ENCODE results near the gene IL18RAP.

Gene IL18RAP

DNA sequence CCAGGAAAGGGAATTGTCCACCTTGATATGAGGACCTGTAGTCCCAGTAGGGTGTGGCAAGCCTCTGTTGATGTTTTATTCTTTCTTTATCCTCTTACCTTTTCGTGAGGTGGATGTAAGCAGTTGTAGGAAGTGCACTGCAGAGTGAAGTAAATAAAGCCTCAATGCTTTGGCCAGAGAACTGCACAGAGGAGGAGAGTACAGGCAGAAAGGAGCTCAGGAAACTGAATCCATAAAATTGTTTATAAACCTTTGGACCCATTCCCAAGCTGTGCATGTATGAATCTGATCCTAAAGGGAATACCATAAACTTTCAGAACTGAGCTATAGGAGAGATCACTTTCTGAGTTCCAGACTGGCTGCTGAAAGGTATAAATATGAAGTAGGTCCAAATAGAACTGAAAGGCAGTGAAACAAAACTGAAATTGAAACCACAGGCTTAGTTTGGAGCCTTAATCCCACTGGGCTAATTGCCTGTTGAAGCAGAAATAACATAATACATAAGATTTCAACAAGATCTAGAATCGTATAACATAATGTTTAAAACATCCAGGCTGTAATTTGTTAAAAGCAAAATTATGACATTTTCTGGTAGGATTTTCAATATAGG lies 32.2 kb downstream of the IL18RAP start:
- DNase-seq (ENCODE audit: low read depth, low spot score): no peak

DNA sequence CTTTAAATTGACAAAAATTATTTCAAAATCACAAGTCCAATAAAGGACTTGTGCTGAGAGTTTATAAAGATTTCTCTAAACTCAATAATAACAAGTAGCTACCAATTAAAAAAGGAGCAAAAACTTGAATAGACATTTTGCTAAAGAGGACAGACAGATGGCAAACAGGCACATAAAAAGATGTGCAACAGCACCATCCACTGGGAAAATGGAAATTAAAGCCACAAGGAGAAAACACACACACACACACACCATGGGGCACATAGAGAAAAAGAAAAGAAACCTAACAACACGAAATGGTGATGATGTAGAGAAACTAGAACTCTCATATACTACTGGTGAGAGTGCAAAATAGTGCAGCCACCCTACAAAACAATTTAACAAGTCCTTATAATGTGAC lies 37.5 kb downstream of the IL18RAP start:
- DNase-seq (ENCODE audit: low read depth, low spot score): no peak

- no peak for DNase-seq (ENCODE audit: low read depth, low spot score)
These were observed 38.2 kb downstream of the IL18RAP start for GRCh38 chr2:102461188-102461587.

GRCh38 chr2:102463160-102463559 lies 40.2 kb downstream of the IL18RAP start:
- no peak for DNase-seq (ENCODE audit: low read depth, low spot score)

DNA sequence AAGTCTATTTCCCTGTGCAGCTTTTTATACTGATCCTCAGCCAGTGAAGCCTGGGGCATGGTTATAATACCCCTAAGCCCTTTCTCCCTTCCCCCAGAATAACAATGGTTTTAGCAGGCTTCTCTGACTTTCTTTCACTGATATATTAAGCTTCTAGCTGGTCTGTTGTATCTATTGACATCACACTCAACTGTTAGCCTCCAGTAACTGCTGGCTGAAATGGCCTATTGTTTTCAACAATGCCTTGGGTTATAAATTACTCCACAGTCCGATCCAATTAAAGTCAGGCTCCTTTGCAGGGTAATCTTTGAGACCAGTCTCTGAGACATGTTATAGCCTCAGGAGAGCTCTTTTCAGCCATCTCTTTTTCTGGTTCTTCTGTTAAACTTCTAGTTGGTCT lies 47.2 kb downstream of the IL18RAP start:
- no peak for DNase-seq (ENCODE audit: low read depth, low spot score)

DNA sequence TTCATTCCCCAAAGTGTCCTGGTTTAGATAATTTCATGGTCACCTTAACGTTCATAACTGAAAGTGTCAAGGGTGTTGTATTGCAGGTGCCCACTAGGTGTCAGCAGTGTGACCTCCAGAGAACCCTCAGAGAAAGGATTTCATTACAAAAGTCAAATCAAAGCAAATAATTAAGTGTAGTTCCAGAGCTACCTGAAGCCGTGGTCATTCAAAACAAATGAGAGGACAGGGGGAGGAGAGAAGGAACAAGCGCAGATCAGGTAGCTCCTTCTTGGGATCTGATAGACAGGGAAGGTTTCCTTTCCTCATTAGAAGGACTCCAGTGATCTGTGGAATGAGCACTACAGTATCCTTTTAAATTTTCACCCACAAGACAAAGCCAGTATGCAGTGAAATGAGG lies 50.1 kb downstream of the IL18RAP start, which contains the start of gene SLC9A4:
Gene SLC9A4 (plus strand): TSS at position 207 of the 400 bp plus-strand sequence. CDS start 534 bp downstream, outside the sequence.
- DNase-seq (ENCODE audit: low read depth, low spot score): peak; percentile 71

DNA sequence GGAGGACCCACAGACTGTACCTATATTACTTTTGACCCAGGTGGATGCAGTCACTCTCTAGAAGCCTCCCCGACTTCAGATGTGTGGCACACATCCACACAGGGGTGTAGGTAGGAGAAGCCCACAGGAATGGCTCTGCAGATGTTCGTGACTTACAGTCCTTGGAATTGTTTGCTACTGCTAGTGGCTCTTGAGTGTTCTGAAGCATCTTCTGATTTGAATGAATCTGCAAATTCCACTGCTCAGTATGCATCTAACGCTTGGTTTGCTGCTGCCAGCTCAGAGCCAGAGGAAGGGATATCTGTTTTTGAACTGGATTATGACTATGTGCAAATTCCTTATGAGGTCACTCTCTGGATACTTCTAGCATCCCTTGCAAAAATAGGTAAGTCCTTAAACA lies 50.7 kb downstream of the IL18RAP start:
- DNase-seq (ENCODE audit: low read depth, low spot score): peak; percentile 7

DNA sequence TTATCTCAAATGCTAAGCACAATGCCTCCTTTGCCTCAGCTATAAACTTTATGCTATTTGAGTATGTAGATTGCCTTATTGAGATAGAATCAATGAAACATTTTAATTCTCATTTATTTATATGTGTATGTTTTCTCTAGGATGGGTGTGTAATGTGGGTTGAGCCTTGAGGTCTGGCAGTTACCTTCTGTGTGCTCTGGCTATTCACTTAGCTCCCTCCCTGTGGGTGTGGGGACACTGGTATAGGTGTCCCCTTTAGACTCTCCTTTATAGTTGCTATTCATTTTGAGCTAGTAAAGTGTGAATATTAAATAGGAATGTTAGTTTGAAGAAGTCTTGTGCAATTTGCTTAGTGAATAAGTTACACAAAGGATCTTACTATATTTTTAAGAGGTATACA lies 51.8 kb downstream of the IL18RAP start:
- no peak for DNase-seq (ENCODE audit: low read depth, low spot score)

DNA sequence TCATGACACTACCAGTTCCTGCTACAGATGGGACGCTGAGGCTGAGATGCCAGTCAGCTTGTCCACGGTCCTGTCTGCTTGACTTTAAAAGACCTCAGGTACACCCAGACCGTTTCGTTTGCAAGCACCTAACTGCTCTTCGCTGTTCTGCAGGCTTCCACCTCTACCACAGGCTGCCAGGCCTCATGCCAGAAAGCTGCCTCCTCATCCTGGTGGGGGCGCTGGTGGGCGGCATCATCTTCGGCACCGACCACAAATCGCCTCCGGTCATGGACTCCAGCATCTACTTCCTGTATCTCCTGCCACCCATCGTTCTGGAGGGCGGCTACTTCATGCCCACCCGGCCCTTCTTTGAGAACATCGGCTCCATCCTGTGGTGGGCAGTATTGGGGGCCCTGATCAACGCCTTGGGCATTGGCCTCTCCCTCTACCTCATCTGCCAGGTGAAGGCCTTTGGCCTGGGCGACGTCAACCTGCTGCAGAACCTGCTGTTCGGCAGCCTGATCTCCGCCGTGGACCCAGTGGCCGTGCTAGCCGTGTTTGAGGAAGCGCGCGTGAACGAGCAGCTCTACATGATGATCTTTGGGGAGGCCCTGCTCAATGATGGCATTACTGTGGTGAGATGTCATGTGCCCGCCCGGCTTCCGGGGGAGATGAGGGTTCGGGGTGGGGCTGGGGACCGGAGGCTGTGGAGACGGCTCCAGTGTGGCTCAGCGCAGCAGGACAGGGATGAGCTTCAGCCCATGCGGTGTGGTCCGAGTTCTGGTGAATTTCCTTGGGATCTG lies 55.9 kb downstream of the IL18RAP start:
- DNase-seq (ENCODE audit: low read depth, low spot score): no peak

- DNase-seq (ENCODE audit: low read depth, low spot score): no peak
These were observed 57.6 kb downstream of the IL18RAP start for GRCh38 chr2:102480285-102481195.

GRCh38 chr2:102481931-102482330 lies 59.0 kb downstream of the IL18RAP start:
- no peak for DNase-seq (ENCODE audit: low read depth, low spot score)

- no peak for DNase-seq (ENCODE audit: low read depth, low spot score)
These were observed 60.1 kb downstream of the IL18RAP start for GRCh38 chr2:102483086-102483485.

DNA sequence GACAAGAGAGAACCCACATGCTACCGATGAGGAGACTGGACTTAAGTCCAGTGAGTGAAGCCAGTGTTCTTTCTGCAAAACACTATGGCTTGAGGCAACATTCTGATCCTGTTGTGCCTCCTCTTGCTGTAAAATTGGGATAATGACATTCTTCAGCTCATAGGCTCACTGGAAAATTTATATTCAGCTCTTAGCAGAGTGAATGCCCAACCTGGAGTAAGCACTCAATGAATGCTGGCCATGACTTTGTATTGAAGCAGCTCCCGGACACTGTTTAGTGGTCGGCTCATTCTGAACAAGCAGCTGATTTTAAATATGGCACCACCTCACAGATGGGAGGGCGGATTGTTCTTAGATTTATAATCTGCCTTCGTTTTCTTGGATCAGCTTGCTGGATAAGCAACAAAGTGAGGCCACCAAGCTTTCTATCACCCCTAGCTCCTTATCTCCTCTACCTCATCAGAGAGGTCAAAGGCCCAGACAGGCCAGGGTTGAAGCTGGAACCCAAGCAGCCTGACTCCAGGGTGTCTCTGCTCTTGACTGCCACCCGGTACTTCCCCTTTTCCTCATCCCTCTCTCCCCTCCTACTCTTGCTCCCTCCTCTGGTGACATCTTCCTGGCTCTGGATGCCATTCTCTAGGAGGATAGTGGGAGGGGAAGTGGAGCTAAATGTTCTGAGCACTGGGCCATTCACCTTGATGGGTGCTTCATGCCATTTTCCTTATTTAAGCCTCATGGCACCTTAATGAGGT lies 61.5 kb downstream of the IL18RAP start:
- DNase-seq (ENCODE audit: low read depth, low spot score): no peak

DNA sequence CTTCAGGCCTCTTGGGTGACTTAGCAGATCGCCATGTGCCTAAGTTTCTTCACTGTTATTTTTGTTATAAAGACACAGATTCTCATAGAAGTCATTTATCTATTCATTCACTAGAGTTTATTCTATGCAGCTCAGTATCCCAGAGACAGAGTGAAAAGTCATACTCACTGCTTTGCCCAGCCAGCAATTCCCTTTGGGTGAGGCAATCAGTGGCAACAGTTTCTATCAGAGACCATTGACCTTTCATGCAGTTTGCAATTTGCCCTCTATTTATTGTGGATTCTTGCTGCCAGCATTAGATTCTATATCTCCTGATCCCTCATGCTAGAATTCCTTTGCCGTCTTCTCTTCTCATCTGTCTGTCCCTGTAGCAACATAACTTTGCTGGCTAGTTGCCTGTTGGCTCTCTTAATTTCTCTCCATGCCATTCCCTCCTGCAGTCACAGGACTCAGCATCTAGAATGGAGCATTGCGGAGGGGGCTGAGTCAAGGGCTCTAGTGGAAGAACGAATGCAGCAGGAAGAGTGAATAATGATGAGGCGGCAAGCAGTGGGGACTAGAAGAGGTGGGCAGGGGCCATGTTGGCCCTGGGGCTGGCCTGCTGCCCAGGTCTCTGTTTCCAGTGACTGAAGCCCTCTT lies 62.3 kb downstream of the IL18RAP start:
- peak; percentile 11 for DNase-seq (ENCODE audit: low read depth, low spot score)

GRCh38 chr2:102486941-102487702 lies 64.2 kb downstream of the IL18RAP start:
- DNase-seq (ENCODE audit: low read depth, low spot score): peak; percentile 16

GRCh38 chr2:102487761-102488462 lies 65.0 kb downstream of the IL18RAP start:
- peak; percentile 90 for DNase-seq (ENCODE audit: low read depth, low spot score)

- peak; percentile 23 for DNase-seq (ENCODE audit: low read depth, low spot score)
These were observed 66.7 kb downstream of the IL18RAP start for GRCh38 chr2:102489646-102490045.

DNA sequence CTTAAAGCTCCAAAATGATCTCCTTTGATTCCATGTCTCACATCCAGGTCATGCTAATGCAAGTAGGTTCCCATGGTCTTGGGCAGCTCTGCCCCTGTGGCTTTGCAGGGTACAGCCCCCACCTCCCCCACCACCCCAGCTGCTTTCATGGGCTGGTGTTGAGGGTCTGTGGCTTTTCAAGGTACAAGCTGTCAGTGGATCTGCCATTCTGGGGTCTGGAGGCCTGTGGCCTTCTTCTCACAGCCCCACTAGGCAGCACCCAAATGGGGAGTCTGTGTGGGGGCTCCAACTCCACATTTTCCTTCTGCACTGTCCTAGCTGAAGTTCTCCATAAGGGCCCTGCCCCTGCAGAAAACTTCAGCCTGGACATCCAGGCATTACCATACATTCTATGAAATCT lies 69.0 kb downstream of the IL18RAP start:
- DNase-seq (ENCODE audit: low read depth, low spot score): no peak

DNA sequence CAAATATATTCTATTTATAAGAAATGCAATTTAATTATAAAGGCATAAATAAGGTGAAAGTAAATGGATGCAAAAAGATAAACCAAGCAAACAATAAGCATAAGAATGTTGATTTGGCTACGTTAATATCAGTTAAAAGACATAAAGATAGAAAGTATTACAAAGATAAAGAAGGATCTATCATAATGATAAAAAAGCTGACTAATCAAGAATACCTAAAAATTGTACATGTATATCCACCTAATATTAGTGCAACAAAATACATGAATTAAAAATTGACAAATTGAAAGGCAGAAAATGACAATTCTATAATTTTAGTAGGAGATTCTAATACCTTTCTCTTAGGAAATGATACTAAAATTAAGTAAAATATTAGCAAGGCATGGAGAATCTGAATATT lies 71.6 kb downstream of the IL18RAP start:
- no peak for DNase-seq (ENCODE audit: low read depth, low spot score)

DNA sequence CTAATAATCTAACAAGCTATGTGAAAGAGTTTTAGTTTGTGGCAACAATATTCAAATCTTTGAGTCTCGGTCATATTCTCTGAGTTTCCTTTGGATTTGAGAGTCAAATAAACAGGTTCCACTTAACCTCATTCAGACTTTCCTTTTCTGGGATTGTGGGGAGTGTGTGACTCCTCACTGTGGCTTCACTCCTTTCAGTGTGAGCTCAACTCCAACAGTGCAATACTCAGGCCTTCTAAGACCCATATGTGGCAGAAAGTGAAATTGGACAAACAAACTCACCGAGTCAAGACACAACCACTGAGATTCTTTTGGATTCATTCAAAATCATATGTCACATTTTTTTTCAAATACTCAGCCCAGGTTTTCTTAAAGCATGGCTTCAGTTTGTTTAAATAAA lies 75.5 kb downstream of the IL18RAP start:
- DNase-seq (ENCODE audit: low read depth, low spot score): no peak
